HL-60/S4 (cell line): Measurements from ENCODE around the gene SPG7.

Experiments
- in situ Hi-C: fragments of 300-500 bp; cut with MboI; formaldehyde crosslinking; loops from 2 replicates; pipeline ENCODE4 v1.14.3; 2022; ENCODE audit warnings: low sequenced_read_pairs

SPG7 gene

DNA sequence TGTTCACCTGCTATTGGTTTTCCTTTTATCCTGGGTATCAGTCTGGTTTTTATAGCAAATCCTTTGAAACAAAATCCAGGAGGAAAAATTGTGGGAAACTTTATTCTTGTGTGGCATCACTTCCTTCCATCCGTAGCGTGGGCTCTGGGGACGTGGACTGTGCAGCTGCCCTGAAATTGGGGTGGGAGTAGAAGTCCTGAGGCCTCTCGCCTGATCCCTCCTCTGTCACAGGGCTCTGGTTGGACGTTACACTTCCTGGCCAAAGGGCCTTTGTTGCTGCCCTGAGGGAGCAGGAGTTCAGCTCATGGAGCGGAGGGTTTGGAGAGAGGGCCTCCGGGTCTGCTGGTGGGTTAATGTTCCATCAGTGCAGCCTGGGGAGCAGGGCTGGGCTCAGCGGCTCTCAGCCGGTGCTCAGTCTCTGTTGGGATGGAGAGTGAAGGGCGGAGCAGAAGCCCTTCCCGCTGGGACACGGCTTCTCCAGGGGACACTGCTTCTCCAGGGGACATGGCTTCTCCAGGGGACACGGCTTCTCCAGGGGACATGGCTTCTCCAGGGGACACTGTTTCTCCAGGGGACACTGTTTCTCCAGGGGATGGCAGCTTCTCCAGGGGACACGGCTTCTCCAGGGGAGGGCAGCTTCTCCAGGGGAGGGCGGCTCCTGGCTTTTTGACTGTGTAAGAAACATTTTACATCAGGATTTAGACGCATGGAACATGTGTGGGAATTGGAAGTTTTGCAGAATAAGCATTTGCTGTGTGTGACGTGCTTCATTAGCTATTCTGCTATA, 37.0 kb downstream of the SPG7 start:
- in situ Hi-C loops, result no loop called here

DNA sequence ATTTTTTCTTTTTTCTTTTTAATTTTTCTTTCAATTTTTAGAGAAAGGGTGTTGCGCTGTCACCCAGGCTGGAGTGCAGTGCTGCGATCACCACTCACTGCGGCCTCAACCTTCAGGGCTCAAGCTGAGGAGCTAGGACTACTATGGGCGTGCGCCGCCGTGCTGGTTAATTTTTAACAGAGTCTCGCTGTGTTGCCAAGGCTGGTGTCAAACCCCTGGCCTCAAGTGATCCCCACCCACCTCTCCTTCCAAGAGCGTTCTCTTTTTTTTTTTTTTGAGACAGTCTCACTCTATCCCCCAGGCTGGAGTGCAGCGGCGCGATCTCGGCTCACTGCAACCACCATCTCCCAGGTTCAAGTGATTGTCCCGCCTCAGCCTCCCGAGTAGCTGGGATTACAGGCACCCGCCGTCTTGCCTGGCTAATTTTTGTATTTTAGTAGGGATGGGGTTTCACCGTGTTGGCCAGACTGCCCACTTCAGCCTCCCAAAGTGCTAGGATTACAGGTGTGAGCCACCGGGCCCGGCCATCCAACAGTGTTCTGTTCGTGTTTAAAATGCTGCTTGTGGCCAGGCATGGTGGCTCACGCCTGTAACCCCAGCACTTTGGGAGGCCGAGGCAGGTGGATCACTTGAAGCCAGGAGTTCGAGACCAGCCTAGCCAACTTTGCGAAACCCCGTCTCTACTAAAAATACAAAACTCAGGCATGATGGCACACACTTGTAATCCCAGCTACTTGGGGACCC, 37.8 kb downstream of the SPG7 start:
- in situ Hi-C loops, result no loop called here

DNA sequence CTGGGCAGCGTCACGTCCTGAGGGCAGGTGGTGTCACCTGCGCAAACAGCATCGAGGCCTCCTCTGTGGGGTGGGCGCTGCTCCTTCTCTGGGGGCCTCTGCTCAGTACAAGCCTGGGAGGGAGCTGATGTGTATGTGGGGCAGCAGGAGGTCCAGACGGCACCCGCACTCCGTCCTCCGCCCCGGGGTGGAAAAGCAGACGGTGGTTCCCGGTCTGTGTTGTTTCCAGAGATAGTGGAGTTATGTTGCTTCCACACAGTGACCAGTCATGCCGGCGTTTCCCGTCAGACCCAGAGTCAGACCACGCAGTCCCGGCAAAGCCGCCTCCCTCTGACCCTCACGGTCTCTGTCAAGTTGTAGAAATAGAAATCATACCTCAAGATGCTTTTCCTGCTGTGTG, 38.6 kb downstream of the SPG7 start:
- in situ Hi-C loops, result no loop called here

- in situ Hi-C loops, result no loop called here
These were observed 39.1 kb downstream of the SPG7 start for GRCh38 chr16:89547291-89547690.

DNA sequence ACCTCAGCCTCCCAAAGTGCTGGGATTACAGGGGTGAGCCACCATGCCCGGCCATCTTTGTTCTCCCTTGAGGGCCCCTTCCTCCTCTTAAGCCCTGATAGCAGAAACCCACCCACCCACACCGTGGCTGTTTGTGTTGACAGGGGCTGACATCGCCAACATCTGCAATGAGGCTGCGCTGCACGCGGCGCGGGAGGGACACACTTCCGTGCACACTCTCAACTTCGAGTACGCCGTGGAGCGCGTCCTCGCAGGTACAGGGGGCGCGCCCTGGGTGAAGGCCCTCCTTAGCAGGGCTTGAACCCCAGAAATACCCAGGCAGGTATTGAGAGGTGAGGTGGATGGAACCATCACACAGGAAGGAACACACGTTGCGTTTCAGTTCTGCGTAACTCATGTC, 39.7 kb downstream of the SPG7 start:
- in situ Hi-C loops, result no loop called here

DNA sequence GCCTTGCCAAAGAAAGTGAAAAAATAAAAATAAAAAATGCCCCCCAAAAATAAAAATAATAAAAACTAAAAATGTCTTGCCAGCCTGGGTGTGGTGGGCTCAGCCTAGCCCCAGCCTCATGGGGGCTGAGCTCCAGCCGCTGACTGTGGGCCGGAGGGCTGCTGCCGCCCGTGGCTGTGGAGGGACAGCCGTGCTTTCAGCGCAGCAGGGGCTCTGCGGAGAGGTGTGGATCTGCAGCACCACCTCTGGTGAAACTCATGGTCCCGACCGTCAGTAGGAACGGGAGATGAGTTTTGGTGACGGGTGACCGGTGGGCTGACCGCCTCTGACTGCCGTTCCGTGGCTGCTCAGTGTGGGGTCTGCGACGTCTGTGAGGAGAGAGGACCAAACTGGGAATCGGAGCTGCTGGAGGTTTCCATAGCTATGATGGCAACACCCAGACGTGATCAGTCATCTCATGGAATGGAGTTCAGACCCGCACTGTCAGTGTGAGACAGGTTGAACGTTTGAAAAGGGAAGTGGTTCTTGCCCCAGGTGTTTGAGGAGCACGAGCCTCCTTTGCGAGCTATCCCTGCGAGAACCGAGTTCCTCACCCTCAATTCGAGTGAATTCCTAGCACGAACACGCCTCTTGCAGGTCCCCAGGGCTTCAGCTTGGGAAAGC, 40.3 kb downstream of the SPG7 start:
- in situ Hi-C loops, result no loop called here

DNA sequence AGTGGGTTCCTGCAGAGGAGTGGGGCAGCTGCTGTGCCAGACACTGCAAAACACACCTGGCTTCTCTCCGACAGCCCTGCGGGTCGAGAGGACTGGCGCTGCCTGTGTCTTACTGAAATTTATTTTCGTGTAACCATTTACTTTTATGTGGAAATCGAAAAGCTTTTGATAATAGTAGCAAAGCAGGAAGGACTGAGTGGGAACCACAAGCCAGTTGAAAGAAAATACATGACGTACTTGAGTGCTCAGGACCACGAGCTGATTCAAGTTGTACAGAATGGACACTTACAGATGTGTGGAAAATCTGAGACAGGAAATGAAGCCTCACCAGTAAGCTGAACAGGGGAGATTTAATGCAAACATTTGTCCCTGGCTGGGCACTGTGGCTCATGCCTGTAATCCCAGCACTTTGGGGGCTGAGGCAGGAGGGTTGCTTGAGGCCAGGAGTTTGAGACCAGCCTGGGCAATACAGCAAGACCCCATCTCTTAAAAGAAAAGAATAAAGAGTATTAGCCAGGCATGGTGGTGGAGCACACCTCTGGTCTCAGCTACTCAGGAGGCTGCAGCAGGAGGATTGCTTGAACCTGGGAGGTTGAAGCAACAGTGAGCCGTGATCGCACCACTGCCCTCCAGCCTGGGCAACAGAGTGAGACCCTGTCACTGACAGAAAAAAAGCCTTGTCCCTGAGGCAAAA, 41.0 kb downstream of the SPG7 start:
- in situ Hi-C loops, result no loop called here

- in situ Hi-C loops, result no loop called here
These were observed 42.3 kb downstream of the SPG7 start for GRCh38 chr16:89550421-89551007.

DNA sequence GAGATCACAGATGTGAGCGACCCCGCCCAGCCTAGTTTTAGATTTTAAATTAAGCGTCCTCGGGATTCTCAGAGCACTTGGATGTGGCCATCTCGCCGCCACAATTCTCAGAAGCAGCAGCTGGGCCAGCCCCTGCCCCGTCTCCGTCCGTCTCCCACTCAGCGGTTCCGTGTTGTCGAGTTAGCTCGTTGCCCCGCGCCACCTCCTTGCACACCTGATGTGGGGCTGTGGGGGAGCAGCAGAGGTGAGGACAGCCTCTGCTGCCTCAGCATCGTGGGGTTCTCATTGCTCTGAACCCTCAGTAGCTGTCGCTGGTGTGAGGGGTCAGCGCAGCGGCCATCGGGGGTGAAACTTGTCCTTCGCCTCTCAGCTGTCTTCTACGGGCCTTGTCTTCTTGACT, 44.1 kb downstream of the SPG7 start:
- in situ Hi-C loops, result no loop called here

DNA sequence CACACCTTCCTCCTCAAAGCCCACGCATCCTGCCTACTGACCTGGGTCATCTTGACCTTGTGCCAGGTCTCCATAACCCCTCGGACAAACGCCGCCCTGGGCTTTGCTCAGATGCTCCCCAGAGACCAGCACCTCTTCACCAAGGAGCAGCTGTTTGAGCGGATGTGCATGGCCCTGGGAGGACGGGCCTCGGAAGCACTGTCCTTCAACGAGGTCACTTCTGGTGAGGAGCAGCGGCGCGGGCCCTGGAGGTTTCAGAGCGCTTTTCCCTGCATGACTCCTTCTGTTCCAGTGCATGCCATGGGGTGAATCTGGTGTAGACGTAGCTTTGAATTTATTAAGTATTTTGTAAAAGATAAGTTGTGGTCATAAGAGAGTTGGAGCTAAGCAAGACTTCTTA, 44.7 kb downstream of the SPG7 start:
- in situ Hi-C loops, result no loop called here

DNA sequence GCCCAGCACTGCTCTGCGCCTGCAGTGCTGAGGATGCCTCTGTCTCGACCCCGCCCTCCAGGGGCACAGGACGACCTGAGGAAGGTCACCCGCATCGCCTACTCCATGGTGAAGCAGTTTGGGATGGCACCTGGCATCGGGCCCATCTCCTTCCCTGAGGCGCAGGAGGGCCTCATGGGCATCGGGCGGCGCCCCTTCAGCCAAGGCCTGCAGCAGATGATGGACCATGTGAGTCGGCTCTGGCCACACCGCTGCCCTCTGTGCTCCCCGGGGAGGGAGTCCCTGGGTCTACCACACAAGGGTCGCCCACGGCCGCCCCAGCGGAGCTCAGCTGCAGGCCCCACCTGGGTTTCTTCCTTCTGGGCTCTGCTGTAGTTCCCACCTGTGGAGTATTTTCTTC, 45.5 kb downstream of the SPG7 start:
- in situ Hi-C loops, result no loop called here

DNA sequence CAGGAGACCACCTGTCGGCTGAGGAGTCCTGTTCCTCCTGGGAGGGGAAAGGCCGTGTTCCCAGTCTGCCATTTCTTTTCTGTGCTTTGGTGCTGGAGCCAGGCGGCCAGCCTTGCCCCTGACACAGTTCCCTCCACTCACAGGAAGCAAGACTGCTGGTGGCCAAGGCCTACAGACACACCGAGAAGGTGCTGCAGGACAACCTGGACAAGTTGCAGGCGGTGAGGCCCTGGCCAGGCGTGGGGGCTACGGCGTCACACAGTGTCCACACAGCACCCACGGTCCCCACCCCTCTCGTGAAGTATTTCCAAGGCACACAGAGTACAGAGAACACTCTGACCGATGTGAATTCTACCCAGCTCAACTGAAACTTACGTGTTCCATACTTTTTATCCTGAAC, 46.1 kb downstream of the SPG7 start:
- in situ Hi-C loops, result no loop called here

DNA sequence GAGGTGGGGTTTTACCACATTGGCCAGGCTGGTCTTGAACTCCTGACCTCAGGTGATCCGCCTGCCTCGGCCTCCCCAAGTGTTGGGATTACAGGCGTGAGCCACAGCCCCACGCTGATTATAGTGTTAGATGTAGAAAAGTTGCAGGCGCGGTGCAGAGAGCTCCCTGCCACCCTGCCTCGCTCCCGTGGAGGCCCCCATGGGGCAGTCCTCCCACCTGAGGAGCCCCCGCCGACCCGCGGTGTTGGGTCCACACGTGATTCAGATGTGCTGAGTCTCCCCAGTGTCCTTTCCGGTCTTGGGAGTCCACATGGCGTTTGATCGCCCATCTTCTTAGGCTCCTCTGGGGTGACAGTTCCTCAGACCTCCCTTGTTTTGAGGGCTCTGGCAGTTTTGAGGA, 47.1 kb downstream of the SPG7 start:
- in situ Hi-C loops, result no loop called here

- in situ Hi-C loops, result no loop called here
These were observed 47.6 kb downstream of the SPG7 start for GRCh38 chr16:89555780-89556179.

- in situ Hi-C loops, result no loop called here
These were observed 48.8 kb downstream of the SPG7 start for GRCh38 chr16:89556750-89557689.

DNA sequence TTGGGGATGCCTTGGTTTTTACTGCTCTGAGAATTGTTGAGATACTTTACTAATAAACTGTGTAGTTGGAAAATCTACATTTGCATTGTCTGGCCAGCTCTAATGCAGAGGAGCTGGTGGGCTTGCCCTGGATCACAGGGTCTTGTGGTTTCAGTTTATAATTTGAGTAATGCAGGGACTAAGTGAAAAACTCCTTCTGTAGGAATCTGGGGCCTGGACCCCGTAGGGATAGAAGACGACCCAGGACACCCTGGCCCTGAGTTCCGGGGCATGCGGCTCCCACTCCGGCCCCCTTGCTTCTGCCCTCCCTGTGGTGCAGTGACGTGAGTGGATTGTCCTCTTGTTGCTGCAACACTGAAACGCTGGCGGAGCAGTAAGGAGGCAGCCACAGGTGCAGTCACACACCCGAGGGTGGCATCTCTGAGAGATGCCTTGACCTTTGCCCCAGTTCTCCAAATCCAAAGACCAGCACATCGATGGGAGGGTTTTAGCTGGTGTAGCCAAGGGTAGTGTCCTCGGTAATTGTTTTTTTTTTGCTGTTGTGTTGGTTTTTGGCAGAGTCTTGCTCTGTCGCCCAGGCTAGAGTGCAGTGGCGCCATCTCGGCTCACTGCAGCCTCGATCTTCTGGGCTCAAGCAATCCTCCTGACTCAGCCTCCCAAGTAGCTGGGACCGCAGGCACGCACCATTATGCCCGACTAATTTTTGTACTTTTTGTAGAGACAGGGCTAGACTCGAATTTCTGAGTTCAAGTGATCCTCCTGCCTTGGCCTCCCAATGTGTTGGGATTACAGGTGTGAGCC, 49.7 kb downstream of the SPG7 start:
- in situ Hi-C loops, result no loop called here

- in situ Hi-C loops, result no loop called here
These were observed 52.4 kb downstream of the SPG7 start, which contains the start of gene RPL13 for GRCh38 chr16:89560378-89561141. Gene RPL13, plus strand, starts transcription at chr16:89560682. Its CDS starts 278 bp downstream, at chr16:89560960.
